ENCODE results near the gene FNDC11.

The FNDC11 gene

GRCh38 chr20:63540417-63541186 is 13.4 kb upstream of the FNDC11 start:
- FAIRE-seq, result no peak

GRCh38 chr20:63541371-63541770 is 12.6 kb upstream of the FNDC11 start:
- FAIRE-seq, result no peak

- no peak for FAIRE-seq
Observed at GRCh38 chr20:63542031-63542559, 11.9 kb upstream of the FNDC11 start.

- FAIRE-seq, result no peak
Observed at GRCh38 chr20:63542696-63543095, 11.3 kb upstream of the FNDC11 start.

- no peak for FAIRE-seq
Observed at GRCh38 chr20:63543131-63543530, 10.8 kb upstream of the FNDC11 start.

- no peak for FAIRE-seq
Observed at GRCh38 chr20:63543733-63544132, 10.2 kb upstream of the FNDC11 start.

GRCh38 chr20:63544241-63544957 is 9.6 kb upstream of the FNDC11 start:
- no peak for FAIRE-seq

GRCh38 chr20:63544958-63545516 is 8.9 kb upstream of the FNDC11 start:
- FAIRE-seq, result no peak

- no peak for FAIRE-seq
Observed at GRCh38 chr20:63545814-63546213, 8.1 kb upstream of the FNDC11 start.

GRCh38 chr20:63546256-63546955 is 7.6 kb upstream of the FNDC11 start:
- FAIRE-seq, result no peak

- FAIRE-seq, result no peak
Observed at GRCh38 chr20:63546956-63547724, 6.8 kb upstream of the FNDC11 start.

GRCh38 chr20:63547725-63548480 is 6.1 kb upstream of the FNDC11 start, which contains the start of gene SRMS:
Gene SRMS, minus strand, starts transcription at chr20:63547749. Its CDS starts 286 bp downstream, at chr20:63547463.
- no peak for FAIRE-seq

GRCh38 chr20:63548542-63548941 is 5.4 kb upstream of the FNDC11 start:
- no peak for FAIRE-seq

GRCh38 chr20:63549019-63549418 is 4.9 kb upstream of the FNDC11 start:
- no peak for FAIRE-seq

GRCh38 chr20:63549679-63550282 is 4.2 kb upstream of the FNDC11 start:
- no peak for FAIRE-seq

- no peak for FAIRE-seq
Observed at GRCh38 chr20:63551068-63551467, 2.9 kb upstream of the FNDC11 start.

- no peak for FAIRE-seq
Observed at GRCh38 chr20:63552481-63553249, 1.3 kb upstream of the FNDC11 start.

GRCh38 chr20:63553251-63553932 is 567 bp upstream of the FNDC11 start:
- FAIRE-seq, result no peak

Measured in colon (tissue), 2 donors.